HG03039 (cell line): ENCODE data around the gene SEL1L2.

Experiments used
- ATAC-seq: cut with Tn5 transposase; IDR thresholded peaks from one replicate; pipeline ENCODE4 v1.9.1; 2021; ENCODE audit warnings: mild to moderate bottlenecking, moderate library complexity; ENCODE audit not compliant: unreplicated experiment

SEL1L2 gene

GRCh38 chr20:13934992-13935894, 55.2 kb downstream of the SEL1L2 start:
- ATAC-seq = no peak

- ATAC-seq = no peak
Observed at GRCh38 chr20:13930281-13930680, 60.1 kb downstream of the SEL1L2 start.

- ATAC-seq = no peak
Observed at GRCh38 chr20:13929836-13930235, 60.6 kb downstream of the SEL1L2 start.

GRCh38 chr20:13928901-13929300, 61.5 kb downstream of the SEL1L2 start:
- no peak for ATAC-seq

- no peak for ATAC-seq
Observed at GRCh38 chr20:13927171-13927570, 63.2 kb downstream of the SEL1L2 start.

GRCh38 chr20:13922241-13922640, 68.2 kb downstream of the SEL1L2 start:
- ATAC-seq = no peak

- no peak for ATAC-seq
Observed at GRCh38 chr20:13915284-13915683, 75.1 kb downstream of the SEL1L2 start.

GRCh38 chr20:13913572-13913971, 76.8 kb downstream of the SEL1L2 start:
- ATAC-seq = no peak

GRCh38 chr20:13913131-13913530, 77.3 kb downstream of the SEL1L2 start:
- ATAC-seq = no peak

GRCh38 chr20:13910492-13910891, 79.9 kb downstream of the SEL1L2 start:
- no peak for ATAC-seq

GRCh38 chr20:13909067-13909466, 81.3 kb downstream of the SEL1L2 start:
- no peak for ATAC-seq

- no peak for ATAC-seq
Observed at GRCh38 chr20:13904766-13905165, 85.6 kb downstream of the SEL1L2 start.

- ATAC-seq = no peak
Observed at GRCh38 chr20:13900496-13900895, 89.9 kb downstream of the SEL1L2 start.

- ATAC-seq = no peak
Observed at GRCh38 chr20:13898012-13898612, 92.3 kb downstream of the SEL1L2 start.

- no peak for ATAC-seq
Observed at GRCh38 chr20:13891575-13891974, 98.8 kb downstream of the SEL1L2 start.

GRCh38 chr20:13884803-13885202, 105.6 kb downstream of the SEL1L2 start:
- ATAC-seq = no peak

- ATAC-seq = no peak
Observed at GRCh38 chr20:13883425-13883824, 107.0 kb downstream of the SEL1L2 start.

- ATAC-seq = no peak
Observed at GRCh38 chr20:13878566-13878965, 111.8 kb downstream of the SEL1L2 start.

GRCh38 chr20:13877793-13878192, 112.6 kb downstream of the SEL1L2 start:
- no peak for ATAC-seq

- no peak for ATAC-seq
Observed at GRCh38 chr20:13875265-13875811, 115.1 kb downstream of the SEL1L2 start.

- ATAC-seq = no peak
Observed at GRCh38 chr20:13874394-13875157, 115.8 kb downstream of the SEL1L2 start.
